Measurements from ENCODE around the gene TPST1. TPM values are rescaled to one million over a fixed set of nuclear protein-coding genes. Genes with fewer than 3 reads are reported as not detected.

Gene TPST1
- polyA plus RNA-seq, 1 of the 3 experiments (the other 2 are of a cell fraction), result 36.4 TPM

GRCh38 chr7:66246554-66247171, 41.5 kb downstream of the TPST1 start:
- no peak overlapping the region for H2AFZ ChIP-seq (ENCODE audit: low read depth)
- H3K27me3 ChIP-seq (ENCODE audit: insufficient read depth), result no peaks in the 10 kb centered on the region
- H3K9me3 ChIP-seq, result no peaks in the 10 kb centered on the region
- ChIA-PET POLR2A (no interaction called here), CTCF (interaction anchor here (0.7 to 1.8 kb wide), 3 partner anchors 10 to 157 kb away, joined by 3 to 5 read pairs (median 5); no protein-coding TSS in a partner anchor)
- H3K79me2 ChIP-seq (ENCODE audit: insufficient read depth), result peaks cover 27% of the 10 kb centered on the region
- H3K4me2 ChIP-seq, result no peak overlapping the region
- no peak for DNase-seq
- H3K4me1 ChIP-seq (ENCODE audit: control insufficient read depth in 1 of 2, insufficient read depth in 2 of 2, low read depth in 1 of 2, low read length in 1 of 2), result peaks cover 0 to 3% of the 10 kb centered on the region in 2 experiments; a peak in 2 of 4 replicates
- no peaks in the 10 kb centered on the region for H4K20me1 ChIP-seq (ENCODE audit: insufficient read depth)
- no peak overlapping the region; a peak in 1 of 4 replicates for H3K27ac ChIP-seq (ENCODE audit: low read depth in 2 of 2, low read length in 1 of 2)
- 100% methylated on average over 2 of the region's 2 CpGs for WGBS (ENCODE audit: low lambda C conversion rate)
- H3K36me3 ChIP-seq (replicated peaks in 1 of 2; ENCODE audit: control insufficient read depth in 1 of 2, insufficient read depth in 2 of 2, low read length in 1 of 2), result peaks cover 0 to 2% of the 10 kb centered on the region in 2 experiments
- no peak overlapping the region for H3K4me3 ChIP-seq (ENCODE audit: low read depth in 2 of 2, low read length in 1 of 2)
- TF ChIP-seq ELF1 (IDR thresholded peaks at IDR 0.05) (no peak), RCOR1 (IDR thresholded peaks at IDR 0.05; ENCODE audit: low read length) (no peak), GABPA (IDR thresholded peaks at IDR 0.05; ENCODE audit: low read depth) (no peak), YY1 (IDR thresholded peaks at IDR 0.05; ENCODE audit: low read depth) (no peak), REST (IDR thresholded peaks at IDR 0.05; ENCODE audit: low read depth, low read length) (no peak), MAX (IDR thresholded peaks at IDR 0.05; ENCODE audit: low read depth) (no peak), RXRA (IDR thresholded peaks at IDR 0.05; ENCODE audit: borderline replicate concordance, low read depth) (no peak), NRF1 (IDR thresholded peaks at IDR 0.05; ENCODE audit: low read depth, low read length) (no peak), MEF2A (IDR thresholded peaks at IDR 0.05; ENCODE audit: borderline replicate concordance, low read depth) (no peak), PBX3 (IDR thresholded peaks at IDR 0.05) (no peak), FOSL2 (IDR thresholded peaks at IDR 0.05; ENCODE audit: borderline replicate concordance, low read depth) (no peak), SMC3 (IDR thresholded peaks at IDR 0.05; ENCODE audit: low read depth, low read length) (no peak), CHD2 (IDR thresholded peaks at IDR 0.05; ENCODE audit: low read length, partially characterized antibody) (no peak)
- peaks cover 12% of the 10 kb centered on the region for H3F3A ChIP-seq (replicated peaks; ENCODE audit: insufficient read depth)
- no peaks in the 10 kb centered on the region for H3K9me2 ChIP-seq
- H3K9ac ChIP-seq, result no peak overlapping the region

Data from SK-N-SH (cell line).